HG03108 (cell line): ENCODE measurements around the gene TGIF1.

Experiments
- ATAC-seq: cut with Tn5 transposase; IDR thresholded peaks from one replicate; pipeline ENCODE4 v1.9.1; 2021; ENCODE audit warnings: moderate library complexity; ENCODE audit not compliant: unreplicated experiment

Gene TGIF1

DNA sequence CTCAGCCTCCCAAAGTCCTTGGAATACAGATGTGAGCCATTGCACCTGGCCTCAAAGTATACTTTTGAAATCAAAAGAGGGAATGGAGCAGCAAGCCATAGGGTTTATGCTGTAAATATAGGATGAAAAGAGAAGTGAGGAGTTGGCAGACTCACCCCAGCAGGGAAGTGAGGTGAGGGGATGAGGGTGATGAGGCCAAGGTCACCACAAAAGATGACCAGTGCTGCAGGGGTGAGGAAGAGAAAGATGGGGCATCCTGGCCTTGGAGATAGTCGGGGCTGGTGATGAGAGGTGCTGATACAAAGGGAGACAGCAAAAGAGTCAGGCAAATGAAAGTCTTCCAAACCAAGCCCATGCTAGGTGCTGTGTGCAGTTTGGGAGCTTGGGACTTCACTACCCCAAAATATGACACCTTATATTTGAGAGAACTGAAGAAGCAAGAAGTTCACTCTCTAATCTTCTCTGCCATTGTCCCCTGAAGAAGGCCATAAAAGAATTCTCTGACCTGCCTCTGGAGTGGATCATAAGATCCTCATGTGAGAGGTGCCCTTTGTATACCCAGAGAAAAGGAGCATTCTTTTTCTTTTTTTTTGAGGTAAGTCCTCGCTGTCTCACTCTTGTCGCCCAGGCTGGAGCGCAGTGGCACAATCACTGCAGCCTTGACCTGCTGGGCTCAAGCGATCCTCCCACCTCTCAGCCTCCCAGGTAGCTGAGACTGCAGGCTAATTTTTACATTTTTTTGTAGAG lies 31.0 kb downstream of the TGIF1 start:
- no peak for ATAC-seq

DNA sequence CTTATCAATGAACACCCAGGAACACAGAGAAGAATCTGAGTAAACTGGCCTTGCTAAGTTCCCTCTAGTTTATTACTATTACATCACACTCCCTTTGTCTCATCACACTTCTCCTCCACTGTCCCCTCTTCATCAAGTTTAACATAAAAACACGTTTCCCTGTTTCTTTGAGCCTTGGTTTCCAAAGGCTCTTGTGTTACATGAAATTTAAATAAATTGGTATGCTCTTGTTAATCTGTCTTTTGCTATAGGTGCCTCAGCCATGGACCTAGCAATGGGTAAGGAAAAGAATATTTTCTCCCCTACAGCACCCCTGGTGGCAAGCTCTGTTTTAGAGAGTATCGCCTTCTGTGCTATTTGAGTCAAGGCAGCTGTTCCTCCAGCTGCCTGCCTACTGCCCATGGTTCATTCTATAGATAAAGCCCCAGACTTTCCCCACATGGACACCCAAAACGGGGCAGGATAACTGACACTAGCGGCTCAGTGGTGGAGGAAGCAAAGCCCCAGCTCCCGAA lies 31.8 kb downstream of the TGIF1 start:
- ATAC-seq, result peak; percentile 70

DNA sequence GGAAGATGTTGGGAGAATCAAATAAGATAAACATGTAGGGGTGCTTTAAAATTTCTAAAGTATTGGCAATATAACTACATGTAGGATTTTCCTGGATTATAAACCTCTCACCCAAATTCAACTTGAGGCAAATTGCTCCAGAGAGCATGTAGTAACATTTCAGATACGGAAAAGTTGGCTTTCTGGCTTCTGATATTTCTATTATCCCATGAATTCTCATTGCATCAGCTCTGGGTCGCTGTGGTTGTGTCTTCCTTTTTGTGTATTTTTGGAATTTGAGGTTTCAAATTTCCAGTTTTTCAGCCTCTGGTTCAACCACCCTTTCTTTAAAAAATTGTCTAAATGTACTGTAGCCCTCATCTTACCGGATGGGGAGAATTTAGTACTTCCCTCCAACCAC lies 32.3 kb downstream of the TGIF1 start:
- ATAC-seq, result no peak

DNA sequence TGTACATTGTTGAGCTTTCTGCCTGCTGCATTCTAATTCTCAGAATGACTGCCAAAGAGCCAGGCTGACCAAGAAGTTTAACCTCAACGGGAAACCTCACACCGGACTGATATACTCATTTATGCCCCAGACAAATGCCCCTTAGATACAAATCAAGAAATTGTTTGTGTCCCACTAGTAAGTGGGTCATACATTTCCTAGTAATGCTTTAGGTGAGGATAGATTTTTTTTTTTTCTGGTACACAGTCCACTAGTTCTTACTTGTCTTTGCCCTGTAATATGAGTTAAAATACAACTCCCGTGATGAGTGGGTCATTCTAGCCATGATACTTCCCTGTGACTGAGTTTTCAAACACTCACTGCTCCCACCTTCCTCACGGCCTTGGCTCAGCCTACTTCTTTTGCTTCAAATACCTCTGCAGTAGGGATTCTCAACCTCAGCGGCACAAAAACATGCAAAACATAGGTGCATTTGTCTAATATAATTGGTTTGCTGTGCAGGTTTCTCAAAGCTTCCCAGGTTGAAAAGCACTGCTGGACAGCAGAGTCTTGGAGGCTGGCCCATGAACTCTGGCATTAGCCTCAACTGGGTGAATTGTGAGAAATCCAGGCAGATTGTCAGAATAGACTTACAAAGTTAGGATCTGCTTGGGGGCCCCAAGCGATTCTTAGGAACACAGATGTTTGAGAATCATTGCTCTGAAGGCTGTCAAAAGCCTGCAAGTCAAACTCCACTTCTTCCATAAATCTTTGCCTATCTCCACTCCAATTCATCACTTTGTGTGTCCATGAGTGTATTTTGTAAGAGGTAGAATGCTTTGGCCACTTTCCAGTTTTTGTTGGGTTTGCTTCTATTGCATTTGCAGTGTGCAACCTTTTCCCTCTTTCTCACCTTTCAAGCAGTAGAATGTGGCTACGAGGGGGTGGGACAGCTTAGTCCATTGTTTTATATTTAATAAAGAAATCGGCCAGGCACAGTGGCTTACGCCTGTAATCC lies 35.5 kb downstream of the TGIF1 start:
- no peak for ATAC-seq

DNA sequence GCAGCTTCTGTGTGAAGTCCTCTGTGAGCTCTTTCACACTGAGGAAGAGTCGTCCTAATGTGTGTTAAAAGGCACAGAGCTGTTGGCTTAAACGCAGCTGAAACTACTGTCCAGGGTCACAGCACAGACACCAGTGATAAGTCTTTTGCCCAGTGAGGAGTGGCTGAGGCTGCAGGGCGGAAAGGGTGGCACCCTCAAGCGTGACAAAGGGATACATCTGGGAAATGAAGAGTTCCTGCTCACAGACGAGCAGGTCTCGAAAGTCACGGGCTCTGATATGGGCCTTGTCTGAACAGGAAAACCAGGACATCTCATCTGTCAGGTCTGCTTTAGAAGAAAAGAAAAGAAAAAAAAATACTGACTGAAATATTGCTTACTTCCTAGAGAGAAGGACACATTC lies 36.5 kb downstream of the TGIF1 start:
- ATAC-seq, result no peak

DNA sequence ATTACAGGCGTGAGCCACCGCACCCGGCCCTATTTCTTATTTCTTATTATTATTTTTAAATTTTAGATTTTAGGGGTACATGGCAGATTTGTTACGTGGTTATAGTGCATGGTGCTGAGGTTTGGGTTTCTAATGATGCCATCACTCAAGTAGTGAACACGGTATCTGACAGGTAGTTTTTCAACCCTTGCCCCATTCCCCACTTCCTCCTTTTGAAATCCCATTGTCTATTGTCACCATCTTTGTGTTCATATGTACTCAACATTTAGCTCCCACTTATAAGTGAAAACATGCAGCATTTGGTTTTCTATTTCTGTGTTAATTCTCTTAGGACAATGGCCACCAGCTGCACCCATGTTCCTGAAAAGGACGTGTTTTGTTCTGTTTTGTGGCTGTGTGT lies 39.5 kb downstream of the TGIF1 start:
- ATAC-seq, result no peak

DNA sequence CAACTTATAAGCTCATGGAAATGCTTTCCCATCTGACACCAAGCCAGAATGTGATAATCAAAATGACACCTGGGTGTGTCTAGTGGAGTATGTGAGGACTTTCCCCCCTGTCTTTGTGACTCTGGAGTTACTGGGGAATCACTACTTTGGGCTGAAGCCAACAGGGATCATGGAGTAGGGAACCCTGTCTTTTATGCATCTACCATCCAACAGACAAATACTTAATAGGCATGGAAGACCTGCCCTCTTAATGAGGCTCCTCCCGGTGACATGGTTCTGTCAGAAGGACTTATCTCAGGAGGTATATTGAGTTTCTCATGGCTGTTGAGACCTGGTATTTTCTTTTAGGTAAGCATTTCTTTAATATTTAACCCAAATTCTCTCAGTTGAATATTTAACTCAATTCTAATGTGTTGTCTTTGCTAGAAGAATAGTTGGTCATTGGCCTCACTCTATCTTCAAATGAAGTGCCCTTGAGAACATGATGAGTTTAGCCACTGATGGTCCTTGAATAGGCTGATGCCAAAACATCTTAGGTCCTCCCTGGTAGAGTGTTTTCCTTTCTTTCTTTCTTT lies 42.1 kb downstream of the TGIF1 start:
- ATAC-seq, result no peak

DNA sequence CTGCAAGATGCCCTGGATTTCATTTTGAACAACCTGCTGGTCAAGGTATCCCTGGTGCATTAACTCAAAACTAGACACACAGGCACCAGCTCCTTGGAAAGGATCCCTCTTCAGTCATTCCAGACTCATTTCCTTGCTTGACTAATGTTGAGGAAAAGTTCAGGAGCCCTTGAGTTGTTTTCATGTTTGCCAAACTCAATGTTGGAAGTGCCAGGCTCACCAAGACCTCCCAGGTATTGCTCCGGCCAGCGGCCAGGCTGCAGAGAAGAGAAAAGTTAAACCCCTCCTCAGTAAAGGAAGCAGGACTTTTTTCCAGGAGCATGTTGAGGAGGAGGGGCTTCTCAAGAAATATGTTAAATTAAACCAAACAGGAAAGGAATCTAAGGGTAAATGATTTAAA lies 42.7 kb downstream of the TGIF1 start:
- ATAC-seq, result no peak

DNA sequence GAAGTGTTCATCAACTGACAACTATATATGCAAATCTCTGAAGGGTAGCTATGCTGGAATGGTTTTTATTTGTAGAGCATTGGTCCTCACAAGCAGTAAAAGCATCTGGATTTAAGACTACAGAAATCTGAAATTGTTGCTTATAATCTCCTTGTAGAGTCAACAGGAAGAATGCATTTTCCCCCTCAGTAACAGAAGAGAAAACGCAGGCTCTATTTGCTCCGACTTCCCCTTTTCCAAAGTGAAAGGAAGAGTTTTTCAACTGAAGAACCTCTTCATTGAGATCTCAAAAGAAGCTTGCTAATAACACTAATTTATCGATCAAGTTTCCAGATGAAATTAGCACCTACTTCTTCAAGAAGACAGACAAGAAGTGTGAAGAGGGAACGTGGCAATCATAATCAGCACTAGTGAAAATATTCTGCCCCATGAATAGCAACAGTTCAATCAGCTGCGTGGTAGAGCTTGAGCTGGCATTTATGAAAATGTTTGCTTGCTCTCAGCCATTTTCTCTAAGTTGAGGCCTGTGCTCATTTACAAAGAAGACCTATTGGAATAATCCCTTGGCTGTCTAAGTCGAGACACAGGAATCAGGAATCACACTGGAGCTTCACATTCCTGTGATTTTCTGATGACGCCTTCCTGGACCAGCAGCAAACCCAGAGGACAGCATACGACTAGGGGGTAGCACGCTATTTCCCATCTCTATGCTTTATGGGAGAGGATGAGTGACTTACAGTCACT lies 43.7 kb downstream of the TGIF1 start:
- no peak for ATAC-seq

DNA sequence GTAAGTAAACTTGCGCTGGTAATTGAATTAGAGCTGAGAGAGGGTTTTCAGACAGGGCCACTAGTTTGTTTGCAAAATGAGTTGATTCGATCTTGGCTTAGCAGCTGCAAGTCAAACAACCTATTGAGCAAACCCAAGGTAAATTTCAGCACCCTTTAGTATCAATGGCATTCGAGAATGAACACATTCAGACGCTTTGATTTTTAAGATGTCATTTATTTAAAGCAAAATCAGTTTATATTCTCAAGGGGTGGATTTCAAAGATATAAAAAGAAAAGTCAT lies 44.2 kb downstream of the TGIF1 start:
- no peak for ATAC-seq

DNA sequence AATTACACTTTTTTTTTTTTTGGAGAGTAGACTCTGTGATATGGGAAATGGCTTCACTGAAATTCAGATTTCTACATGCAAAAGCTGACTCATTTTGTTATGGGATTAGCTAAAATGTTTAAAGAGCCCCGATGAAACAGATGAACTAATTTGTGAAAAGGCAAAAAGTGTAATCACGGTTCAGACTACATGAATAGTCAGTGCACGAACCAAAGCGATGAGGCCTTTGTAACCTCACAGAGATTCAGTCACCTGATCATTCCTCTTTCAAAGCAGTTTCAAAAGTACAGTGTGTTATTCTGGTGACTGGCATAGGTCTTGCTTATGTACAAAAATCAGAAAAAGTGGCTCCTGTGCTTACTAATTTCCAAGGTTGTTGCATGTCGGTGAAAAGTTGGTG lies 44.6 kb downstream of the TGIF1 start:
- ATAC-seq, result no peak

DNA sequence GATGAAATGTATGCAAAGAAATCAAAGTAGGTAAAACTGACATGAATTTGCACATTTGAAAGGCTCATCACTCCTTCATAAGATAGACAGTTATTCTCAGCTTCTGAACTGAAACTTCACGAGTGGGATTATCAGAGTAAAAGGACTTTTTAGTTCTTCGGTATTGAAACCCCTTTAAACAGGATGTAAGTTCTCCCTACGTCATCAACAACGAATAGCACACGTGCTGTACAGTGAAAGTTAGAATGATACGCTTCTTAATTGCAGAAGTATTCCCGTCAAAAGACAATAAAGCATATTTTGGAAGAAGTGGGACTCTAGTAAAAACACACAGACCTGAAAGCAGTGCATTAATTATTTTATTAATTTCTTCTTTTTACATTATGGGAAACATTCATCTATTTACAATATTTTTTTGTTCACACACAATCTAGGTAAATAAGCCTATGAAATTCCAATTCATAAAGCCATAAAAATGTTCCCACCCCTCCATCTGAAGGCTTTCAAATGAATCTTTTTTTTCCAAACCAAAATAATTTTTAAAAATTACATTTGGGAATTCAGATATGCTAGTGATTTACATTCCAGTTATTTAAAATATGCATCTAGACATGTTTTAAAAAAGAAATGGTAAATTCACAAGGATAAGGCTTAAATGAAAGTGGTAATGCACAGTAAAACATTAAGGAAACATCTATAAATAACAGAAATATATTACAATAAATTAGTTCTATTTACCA lies 45.9 kb downstream of the TGIF1 start:
- no peak for ATAC-seq

DNA sequence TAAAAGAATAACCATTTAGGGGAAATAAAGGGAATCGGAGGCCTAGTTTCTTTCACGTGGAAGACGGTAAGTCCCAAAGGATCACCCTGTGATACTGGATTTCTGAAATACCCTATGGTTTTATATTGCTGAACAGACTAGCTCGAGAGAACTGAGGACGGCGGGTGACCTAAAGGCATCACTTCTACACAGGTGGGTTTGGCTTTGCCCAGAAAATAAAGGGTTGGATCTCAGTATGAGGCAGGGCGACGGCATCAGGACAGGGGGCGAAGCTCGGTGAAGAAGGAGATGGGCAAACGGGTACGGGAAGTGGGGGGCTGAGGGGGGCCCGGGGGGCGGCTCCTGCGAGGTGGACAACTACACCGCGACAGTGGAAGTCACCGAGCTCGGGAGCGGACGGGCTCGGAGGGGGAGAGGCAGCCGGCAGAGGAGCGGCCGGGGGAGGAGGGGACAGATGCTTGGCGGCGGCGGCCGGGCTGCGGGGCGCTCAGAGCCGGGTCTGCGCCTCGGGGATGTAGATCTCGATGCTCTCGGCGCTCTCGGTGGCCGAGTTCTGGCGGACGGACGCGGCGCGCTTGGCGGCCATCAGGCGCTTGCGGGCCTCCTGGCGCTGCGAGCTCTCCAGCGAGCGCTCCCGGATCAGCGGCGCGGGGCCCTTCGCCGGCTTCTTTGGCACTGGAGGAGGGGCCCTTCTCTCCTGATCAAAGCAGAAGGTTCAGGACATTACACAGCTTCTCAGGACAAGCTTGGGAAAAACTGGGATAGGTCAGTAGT lies 48.9 kb downstream of the TGIF1 start:
- ATAC-seq, result no peak

DNA sequence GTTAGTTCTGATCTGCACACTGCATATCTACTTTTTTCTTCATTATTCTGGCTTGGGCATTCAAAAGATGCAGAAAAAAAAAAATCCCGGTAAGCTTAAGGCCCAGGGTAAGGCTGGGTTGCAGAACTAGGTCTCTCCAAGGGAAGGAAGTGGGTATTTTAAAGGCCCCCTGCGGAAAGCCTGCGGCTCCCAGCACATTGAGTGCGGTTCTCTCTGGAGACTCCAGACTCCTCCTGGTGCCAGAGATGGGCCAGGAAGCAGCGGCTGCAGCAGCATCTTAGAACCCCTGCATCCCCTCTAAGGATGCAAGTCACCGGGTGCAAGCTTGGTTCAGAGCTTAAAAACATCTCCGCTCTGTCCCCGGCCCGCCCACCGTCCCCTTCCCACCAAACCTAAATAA lies 49.5 kb downstream of the TGIF1 start:
- ATAC-seq, result no peak

DNA sequence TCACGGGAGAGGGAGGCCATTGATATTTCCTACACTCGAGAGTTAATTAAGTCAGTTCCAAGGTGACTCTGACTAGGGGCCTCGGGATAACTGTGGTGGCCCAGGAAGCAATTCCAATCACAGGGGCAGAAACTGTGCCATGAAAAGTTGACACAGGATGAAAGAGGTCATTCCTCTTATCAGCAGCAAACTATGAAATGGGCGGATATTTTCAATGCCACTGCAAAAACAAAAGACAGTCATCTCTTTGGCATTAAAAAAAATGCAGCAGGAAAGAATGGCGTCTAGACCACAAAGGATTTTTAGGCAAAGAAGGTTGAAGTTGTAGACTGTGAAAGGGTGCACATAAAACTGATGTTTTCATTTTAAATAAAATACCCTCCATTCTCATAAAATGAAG lies 50.0 kb downstream of the TGIF1 start:
- ATAC-seq, result no peak

DNA sequence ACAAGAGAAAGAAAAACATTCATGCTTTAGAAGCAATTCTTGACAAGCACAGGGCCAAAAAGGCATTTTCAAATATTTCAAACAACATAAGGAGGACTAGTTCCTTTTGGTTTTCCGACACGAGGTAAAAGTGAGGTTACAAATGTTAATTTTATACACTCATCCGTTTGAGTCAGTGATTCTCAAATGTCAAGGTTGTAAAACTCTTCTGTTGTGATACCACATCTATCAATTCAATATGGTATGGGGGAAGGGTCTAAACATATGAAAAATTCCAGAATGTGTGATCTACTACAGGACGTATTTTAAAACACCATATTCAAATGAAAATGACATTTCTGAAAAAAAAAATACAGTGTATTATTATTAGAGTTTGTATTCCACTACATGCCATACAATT lies 52.7 kb downstream of the TGIF1 start:
- no peak for ATAC-seq

DNA sequence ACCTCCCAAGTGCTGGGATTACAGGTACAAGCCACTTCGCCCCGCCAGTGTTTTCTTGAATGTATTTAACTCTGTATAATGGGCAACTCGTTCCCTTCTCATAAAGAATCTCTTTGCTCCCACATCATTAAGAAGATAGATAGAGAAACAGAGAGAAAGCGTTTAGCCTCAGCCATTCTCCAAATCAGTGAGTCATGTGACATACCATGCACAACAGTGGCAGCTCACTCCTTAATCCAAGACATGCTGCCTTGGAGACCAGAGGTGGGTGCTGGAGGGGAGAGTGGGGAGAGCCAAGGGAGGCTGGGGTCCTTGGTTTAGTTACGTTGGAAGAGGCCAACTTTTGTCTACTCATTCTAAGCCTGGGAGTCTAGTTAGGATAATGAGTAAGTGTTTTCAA lies 54.7 kb downstream of the TGIF1 start:
- no peak for ATAC-seq

DNA sequence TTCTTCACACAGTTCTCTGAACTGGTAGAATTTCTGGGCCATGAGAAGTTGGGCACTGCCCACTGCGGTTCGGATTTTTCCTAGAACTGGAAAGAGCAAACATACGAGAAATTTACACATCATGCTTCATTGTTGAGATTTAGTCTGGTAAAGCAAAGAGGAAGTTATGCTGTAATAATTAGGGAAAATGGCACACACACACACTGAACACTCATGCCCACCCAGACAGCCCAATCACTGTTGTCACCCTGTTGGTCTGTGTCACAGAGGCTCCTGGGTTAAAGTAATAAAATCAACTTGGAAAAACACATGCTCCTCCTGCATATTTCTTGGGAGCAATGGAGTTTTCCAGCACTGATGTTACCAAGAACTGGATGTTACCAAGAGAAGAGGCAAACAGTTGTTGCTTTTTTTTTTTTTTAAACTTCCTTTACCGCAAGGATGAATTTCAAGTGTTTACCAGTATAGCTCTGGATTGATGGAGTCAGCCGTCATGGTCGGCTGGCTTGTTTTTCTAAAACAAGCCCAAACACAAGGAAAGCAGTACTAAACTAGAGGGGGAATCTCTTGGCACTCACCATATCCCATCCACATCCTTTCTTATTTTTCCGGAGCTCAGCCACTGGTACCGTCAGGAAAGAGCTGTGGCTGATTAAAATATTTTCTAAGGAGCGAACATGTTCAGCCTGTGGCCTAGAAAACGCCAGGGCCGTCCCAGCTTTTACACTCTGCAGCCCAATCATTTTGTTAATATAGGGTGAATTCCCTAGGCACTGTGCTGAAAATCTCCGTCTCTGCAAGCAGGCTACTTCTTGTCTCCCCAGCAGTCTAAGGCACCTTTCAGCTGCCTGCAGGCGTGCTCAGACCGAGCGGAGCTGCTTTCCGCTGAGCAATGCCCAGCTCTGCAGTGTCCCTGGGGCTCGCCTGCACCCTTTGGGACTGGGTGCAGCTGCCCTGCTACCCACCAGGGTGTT lies 58.9 kb downstream of the TGIF1 start:
- no peak for ATAC-seq
